GM21447 (cell line): ENCODE results near the gene ANKIB1.

ENCODE experiments used
- ATAC-seq: cut with Tn5 transposase; IDR thresholded peaks from one replicate; pipeline ENCODE4 v1.9.1; 2021; ENCODE audit not compliant: unreplicated experiment

ANKIB1 gene

DNA sequence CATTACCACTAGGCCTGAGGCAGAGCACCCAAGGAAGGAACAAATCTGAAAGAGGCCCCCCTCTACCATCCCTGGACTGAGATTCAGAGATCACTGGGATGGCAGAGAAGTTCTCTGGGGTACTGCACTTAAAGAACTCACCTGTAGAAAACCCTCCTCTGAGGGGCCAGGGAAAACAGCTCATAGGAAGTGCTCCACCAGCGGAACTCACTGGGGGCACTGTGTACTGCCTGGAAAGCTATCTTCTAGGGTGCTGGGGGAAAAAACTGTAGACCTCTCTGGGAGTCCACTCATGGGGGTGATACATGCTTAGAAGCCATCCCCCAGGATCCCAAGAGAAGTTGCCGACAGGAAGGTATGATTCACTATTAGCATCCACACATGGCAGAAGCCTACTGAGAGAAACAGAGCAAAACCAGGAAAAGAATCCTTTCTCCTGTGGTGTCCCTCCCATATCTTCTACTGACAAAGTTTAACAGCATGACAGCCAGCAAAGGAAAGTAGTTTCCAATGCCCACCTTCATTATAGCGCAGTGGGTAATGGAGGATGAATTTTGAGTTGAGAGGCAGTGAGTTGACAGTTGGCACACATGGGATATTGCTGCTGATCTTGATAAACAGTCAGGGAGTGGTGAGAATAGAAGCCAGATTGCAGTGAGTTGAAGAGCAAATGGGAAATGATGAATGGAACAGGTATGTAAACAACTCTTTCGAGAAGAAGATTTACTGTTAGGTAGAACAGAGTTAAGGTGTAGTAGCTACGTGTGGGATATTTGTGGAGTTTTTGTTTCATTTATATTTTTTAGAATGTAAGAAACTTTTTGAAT is 20.9 kb downstream of the ANKIB1 start:
- no peak for ATAC-seq

DNA sequence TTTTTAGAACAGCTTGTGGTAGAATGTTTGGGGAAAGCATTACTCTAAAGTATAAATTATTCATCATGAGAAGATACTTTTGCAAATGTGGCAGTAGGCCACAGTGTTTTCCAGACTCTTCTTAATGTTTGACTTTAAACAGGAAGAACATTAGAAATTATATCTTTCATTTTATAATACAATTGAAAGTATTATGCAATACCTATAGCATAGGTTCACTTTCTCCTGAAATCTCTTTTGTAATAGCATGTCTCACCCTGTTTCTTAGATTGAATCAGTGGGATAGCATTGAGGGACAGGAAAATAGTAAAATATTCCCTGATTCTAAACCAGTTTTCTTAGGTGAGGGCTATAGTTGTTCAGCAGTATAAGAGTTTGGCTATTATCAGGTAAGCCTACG is 23.1 kb downstream of the ANKIB1 start:
- no peak for ATAC-seq

GRCh38 chr7:92275327-92275726 is 29.6 kb downstream of the ANKIB1 start:
- no peak for ATAC-seq

GRCh38 chr7:92276460-92276864 is 30.7 kb downstream of the ANKIB1 start:
- ATAC-seq, result peak; percentile 87

DNA sequence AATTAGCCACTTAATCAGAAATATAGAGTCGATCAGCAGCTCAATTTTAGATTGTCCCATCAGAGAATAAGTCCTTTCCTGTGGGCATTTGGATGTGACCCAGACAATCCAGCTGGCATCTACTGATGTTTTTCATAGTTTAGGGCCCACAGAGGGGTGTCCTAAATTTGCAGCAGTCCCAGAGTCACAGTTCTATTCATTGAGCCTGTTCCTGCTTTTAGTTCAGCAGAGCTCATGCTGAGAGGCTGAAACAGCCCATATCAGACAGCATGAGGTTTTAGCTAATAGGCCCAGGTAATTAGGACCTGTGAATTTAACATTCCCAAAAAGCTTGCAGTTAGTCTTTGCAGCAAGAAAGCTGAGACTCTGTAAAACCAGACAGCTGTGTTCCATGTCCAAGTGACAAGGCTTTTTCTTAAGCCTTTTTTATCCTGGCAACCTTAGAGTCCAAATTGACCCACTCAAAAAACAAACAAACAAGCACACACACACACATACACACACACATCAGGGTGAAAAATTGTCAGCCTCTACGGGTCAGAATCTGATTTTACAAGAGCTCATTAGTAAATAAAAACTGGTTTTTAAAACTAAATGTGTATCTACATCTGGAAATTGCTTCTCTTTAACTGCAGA is 33.7 kb downstream of the ANKIB1 start:
- no peak for ATAC-seq

DNA sequence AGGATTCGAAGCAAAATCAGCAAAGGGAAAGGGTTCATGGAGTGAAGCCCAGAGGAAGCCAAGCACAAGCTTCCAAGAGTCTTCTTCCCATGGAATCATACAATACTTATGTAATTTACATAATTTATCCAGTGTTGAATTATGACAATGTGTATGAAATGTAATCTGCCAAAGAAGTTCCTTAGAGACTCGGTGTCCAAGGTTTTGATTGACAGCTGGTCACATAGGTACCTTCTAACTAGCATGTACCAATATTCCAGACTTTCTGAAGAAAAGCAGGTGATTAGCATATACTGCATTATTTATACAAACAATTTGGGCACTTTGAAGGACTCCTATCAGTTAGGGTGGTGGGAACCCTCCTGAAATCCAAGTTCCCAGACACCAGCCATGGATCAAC is 35.3 kb downstream of the ANKIB1 start:
- no peak for ATAC-seq

DNA sequence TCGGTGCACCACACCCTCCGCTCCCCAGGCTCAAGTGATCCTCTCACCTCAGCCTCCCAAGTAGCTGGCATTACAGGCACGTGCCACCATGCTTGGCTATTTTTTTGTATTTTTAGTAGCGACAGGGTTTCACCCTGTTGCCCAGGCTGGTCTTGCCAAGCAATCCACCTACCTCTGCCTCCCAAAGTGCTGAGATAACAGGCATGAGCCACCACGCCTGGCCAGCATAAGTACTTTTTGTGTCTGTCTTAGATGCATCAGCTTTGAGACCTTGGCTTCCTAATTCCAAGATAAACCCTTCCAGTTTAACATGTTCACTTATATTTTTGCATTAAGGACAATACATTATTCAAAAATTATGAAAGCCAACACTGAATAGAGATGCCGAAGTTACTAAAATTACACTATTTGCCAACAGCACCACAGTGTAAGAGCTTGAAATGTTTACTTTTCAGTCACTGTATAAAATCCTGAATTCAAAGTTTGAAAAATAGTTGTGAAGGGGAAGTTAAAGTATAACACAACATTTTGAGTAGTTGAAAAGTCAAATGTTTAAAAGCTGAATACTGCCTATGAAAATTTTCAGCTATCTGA is 36.5 kb downstream of the ANKIB1 start:
- ATAC-seq, result no peak

GRCh38 chr7:92282930-92283329 is 37.2 kb downstream of the ANKIB1 start:
- no peak for ATAC-seq

DNA sequence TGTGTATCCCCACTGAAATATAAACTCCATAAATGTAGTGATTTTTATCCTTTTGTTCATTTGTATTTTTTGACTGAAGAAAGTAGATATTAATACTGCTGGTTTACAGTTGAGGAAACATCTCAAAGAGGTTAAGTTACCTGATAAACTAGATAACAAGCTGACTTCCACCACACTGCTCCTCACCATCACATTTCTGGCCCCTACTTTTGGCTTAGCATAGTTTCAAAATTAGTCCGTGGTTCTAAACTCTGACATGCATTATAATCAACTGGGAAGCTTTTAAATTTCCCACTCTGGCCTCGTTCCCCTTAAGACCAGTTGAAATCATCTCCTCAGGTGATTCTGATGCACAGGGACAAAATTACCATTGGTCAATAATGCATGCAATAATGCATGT is 43.5 kb downstream of the ANKIB1 start:
- ATAC-seq, result no peak

DNA sequence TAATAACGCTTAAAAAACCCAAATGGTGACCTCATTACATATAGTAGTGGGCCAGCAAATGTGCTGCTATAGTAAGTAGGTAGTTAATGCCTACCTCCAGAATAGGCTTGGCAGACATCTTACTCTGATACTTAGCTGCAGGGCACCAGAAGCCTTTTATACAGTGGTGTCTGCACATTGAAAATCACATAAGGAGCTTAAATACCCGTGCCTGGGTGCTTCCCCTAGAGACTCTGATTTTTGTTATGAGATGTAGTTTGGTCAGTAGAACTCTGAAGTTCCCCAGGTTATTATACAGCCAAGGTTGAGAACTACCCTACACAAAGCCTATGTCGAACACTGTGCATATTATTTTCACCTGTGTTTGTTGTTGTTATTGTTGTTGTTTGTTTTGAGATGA is 47.2 kb downstream of the ANKIB1 start:
- ATAC-seq, result peak; percentile 41

DNA sequence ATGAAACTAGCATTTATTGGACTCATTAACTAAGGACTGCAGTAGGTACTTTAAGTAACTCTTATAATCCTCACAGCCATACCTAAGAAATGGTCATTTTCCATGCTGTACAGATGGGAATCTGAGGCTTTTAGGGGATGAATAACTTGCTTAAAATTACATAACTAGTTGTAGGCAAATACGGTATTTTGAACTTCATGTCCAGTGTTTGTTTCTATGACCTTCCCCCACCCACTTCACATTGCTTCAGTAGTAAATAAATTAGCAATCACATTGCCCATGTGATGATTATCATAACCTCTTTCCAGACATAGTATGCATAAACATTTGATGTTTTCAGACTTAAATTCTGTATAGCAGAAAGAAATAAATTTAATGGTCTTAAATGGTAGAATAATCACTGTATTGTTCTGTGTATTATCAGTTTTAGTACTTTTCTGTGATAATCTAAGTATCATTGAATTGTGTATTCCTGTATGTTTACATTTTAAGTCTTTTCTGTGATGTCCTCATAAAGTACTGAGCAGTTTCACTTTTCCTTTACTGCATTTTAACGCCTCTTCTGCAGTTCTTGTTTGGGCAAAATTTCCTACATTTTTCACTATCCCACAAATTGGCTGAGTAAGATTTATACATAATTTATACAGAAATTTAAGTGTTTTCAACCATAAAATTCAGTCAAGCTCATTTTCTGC is 48.3 kb downstream of the ANKIB1 start:
- no peak for ATAC-seq

DNA sequence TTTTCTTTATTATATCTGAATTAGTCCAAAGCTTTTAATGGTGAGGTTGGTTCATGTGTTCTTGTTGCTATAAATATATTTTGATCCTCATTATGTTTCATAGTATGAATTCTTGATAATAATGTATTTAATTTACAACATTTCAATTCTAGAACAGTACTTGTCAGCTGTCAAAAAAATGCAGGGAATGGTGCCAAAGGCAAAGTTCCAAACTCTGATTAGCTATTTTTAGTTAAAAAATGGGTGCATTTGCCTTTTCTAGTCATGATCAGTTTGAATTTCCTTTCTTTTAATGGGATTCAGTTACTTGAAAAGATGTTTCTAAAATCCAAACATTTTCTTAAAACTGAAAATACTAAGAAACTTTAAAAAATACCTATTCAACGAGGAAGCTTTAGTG is 49.6 kb downstream of the ANKIB1 start:
- ATAC-seq, result no peak

DNA sequence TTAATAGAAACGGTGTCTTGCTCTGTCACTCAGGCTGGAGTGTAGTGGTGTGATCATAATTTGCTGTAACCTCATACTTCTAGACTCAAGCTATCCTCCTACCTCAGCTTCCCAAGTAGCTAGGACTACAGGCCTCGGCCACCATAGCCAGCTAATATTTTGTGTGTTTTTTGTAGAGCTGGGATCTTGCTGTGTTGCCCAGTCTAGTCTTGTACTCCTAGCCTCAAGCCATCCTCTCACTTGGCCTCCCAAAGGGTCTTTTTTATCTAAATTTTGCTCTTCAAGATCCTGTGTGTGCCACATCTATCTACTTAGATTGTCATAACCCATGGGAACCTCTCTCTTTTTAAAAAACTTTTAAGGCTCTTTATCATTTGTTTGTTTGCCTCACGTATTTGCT is 50.5 kb downstream of the ANKIB1 start:
- no peak for ATAC-seq

DNA sequence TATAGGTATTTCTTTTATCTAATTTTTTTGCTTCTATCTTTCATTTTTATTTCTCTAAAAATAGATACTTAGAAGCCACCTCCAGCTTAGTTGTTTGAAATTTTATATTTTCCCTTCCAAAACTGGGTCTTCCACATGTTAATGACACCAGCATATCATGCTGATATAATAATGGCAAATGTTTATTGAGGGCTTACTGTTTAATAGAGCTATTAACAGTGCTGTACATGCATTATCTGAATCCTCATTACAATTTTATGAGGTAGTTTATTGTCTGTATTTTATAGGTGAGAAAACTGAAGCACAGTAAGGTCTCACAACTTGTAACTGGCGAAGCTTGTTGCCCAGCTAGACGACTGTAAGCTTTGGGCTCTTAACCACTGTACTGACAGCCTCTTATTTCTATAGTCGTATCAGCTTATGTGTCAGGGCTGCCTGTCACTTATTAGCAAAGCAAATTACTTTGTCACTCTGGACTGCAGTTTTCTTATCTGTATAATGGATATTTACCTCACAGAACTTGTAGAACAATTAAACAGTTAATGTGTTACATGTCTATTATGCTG is 51.2 kb downstream of the ANKIB1 start:
- no peak for ATAC-seq

- no peak for ATAC-seq
Measured at GRCh38 chr7:92297736-92298135, 52.0 kb downstream of the ANKIB1 start.

DNA sequence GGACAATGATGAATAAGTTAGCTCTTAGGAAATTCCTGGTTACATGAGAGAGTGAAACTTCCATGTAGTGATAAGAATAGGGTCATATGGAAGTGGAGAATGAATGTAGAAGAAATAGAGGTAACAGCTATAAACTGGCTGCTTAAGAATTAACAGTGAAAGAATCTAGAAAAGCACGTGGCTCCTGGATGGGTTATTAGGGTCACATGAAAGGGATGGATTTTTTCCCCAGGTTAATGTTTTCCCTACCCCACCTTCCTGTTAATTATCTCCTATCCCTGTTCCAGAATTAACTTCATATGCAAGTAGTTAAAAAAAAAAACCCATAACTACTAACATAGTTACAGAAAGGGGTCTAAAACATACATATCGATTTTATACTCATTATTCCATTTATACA is 58.0 kb downstream of the ANKIB1 start:
- no peak for ATAC-seq

DNA sequence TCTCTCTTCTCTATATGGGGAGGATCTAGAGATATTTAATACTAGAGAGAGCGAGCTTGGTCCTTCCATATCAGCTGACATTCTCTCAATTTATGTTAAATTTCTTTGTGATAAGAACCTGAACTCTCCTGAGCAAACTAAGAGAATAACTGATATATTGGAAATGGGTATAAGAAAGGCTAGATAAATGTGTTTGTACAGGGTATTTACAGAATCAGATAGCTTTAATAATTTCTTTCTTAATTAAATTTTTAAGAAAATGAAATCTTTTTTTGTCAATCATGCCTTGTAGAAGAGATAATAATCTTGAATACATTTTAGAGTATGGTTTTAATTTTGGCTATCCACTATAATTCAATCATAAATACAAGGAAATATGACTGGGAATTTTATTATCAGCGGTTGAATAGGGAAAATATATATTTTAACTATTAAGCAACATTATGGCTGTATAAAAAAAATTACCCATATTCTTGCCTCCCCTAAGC is 58.7 kb downstream of the ANKIB1 start:
- no peak for ATAC-seq

DNA sequence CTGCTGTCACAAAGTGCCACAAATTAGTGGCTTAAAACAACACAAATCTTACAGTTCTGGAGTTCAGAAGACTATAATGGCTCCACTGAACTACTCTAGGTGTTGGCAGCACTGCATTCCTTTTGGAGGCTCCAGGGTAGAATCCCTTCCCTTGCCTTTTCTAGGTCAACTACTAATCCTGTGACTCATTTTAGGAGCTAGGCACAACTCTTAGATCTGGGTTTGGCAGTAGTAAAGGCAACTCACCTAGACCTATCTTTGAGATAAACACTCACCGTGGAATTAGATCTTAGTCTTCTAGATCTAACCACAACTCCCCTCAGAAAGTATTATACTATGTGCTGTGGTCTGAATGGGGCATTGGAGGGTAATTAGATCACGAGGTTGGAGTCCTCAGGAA is 60.4 kb downstream of the ANKIB1 start:
- ATAC-seq, result no peak

GRCh38 chr7:92313055-92313454 is 67.3 kb downstream of the ANKIB1 start:
- ATAC-seq, result no peak

- no peak for ATAC-seq
Measured at GRCh38 chr7:92319243-92319642, 73.5 kb downstream of the ANKIB1 start.

- no peak for ATAC-seq
Measured at GRCh38 chr7:92325173-92325572, 79.4 kb downstream of the ANKIB1 start.
